MM.1S (cell line): ENCODE results near the gene FOXP1.

Experiments used
- CTCF ChIP-seq: fragments of 300-600 bp; sonication (generic); IDR thresholded peaks from 2 replicates; pipeline ENCODE4 v1.5.1; 2016; ENCODE audit warnings: antibody characterized with exemption, low read length, mixed read lengths
- EZH2 ChIP-seq: fragments of 300-600 bp; sonication (generic); optimal IDR thresholded peaks from 2 replicates; pipeline ENCODE3; 2017; ENCODE audit warnings: low read depth, mild to moderate bottlenecking, antibody characterized with exemption, low read length, mixed read lengths
- EZH2phosphoT487 ChIP-seq: fragments of 300-600 bp; sonication (generic); IDR thresholded peaks from 2 replicates; pipeline ENCODE4 v1.6.1; 2018; ENCODE audit warnings: antibody characterized with exemption, low read length

- TF ChIP-seq CTCF (no peak), EZH2 (no peak), EZH2phosphoT487 (no peak)
Measured at GRCh38 chr3:71303627-71304200, 279.8 kb downstream of the FOXP1 start.
